ENCODE measurements around the gene ADI1.

Gene ADI1

GRCh38 chr2:3458396-3459184 is 60.7 kb downstream of the ADI1 start:
- TF ChIP-seq EZH2phosphoT487 (conservative IDR thresholded peaks at IDR 0.05; ENCODE audit: low read length): no peak
- TF ChIP-seq CTCF (IDR thresholded peaks at IDR 0.05; ENCODE audit: insufficient read depth, low read length, poor library complexity, severe bottlenecking): no peak

GRCh38 chr2:3457524-3458395 is 61.6 kb downstream of the ADI1 start:
- Histone ChIP-seq H3K4me3 (ENCODE audit: insufficient read depth, low read length, poor library complexity, severe bottlenecking) (no peak overlapping the region), H3K36me3 (ENCODE audit: low read length) (no peaks in the 10 kb centered on the region), H3F3A (ENCODE audit: insufficient read depth) (no peaks in the 10 kb centered on the region), H3K9ac (ENCODE audit: low read length) (no peak overlapping the region), H3K79me2 (ENCODE audit: insufficient read depth, low read length) (no peaks in the 10 kb centered on the region), H3K27me3 (ENCODE audit: low read length) (no peaks in the 10 kb centered on the region), H3K9me2 (replicated peaks; ENCODE audit: insufficient read depth, low read length) (no peaks in the 10 kb centered on the region), H3K9me3 (ENCODE audit: insufficient read depth, low read length) (no peaks in the 10 kb centered on the region), H2AFZ (ENCODE audit: low read depth, low read length, severe bottlenecking) (no peak overlapping the region), H4K20me1 (ENCODE audit: low read depth, low read length) (no peaks in the 10 kb centered on the region), H3K4me2 (ENCODE audit: low read depth, low read length, poor library complexity, severe bottlenecking) (no peak overlapping the region), H3K27ac (ENCODE audit: low read depth, low read length) (no peak overlapping the region)
- TF ChIP-seq CTCF (IDR thresholded peaks at IDR 0.05; ENCODE audit: insufficient read depth, low read length, poor library complexity, severe bottlenecking) (no peak), EZH2phosphoT487 (conservative IDR thresholded peaks at IDR 0.05; ENCODE audit: low read length) (no peak)

More at GRCh38 chr2:3458396-3459184, 60.7 kb downstream of the ADI1 start:
- Histone ChIP-seq H3F3A (ENCODE audit: insufficient read depth) (no peaks in the 10 kb centered on the region), H2AFZ (ENCODE audit: low read depth, low read length, severe bottlenecking) (no peak overlapping the region), H3K27ac (ENCODE audit: low read depth, low read length) (no peak overlapping the region), H3K4me3 (ENCODE audit: insufficient read depth, low read length, poor library complexity, severe bottlenecking) (no peak overlapping the region), H3K9me3 (ENCODE audit: insufficient read depth, low read length) (no peaks in the 10 kb centered on the region), H3K36me3 (ENCODE audit: low read length) (no peaks in the 10 kb centered on the region), H3K9me2 (replicated peaks; ENCODE audit: insufficient read depth, low read length) (no peaks in the 10 kb centered on the region), H3K9ac (ENCODE audit: low read length) (no peak overlapping the region), H3K4me2 (ENCODE audit: low read depth, low read length, poor library complexity, severe bottlenecking) (no peak overlapping the region), H3K27me3 (ENCODE audit: low read length) (no peaks in the 10 kb centered on the region), H4K20me1 (ENCODE audit: low read depth, low read length) (no peaks in the 10 kb centered on the region), H3K79me2 (ENCODE audit: insufficient read depth, low read length) (no peaks in the 10 kb centered on the region)

- H3F3A ChIP-seq (ENCODE audit: insufficient read depth): no peaks in the 10 kb centered on the region
- no peaks in the 10 kb centered on the region for H4K20me1 ChIP-seq (ENCODE audit: low read depth, low read length)
- H3K79me2 ChIP-seq (ENCODE audit: insufficient read depth, low read length): no peaks in the 10 kb centered on the region
- no peaks in the 10 kb centered on the region for H3K9me3 ChIP-seq (ENCODE audit: insufficient read depth, low read length)
- H3K9ac ChIP-seq (ENCODE audit: low read length): no peak overlapping the region
- H3K9me2 ChIP-seq (replicated peaks; ENCODE audit: insufficient read depth, low read length): no peaks in the 10 kb centered on the region
- no peak overlapping the region for H3K4me2 ChIP-seq (ENCODE audit: low read depth, low read length, poor library complexity, severe bottlenecking)
- no peaks in the 10 kb centered on the region for H3K36me3 ChIP-seq (ENCODE audit: low read length)
- TF ChIP-seq CTCF (IDR thresholded peaks at IDR 0.05; ENCODE audit: insufficient read depth, low read length, poor library complexity, severe bottlenecking) (no peak), EZH2phosphoT487 (conservative IDR thresholded peaks at IDR 0.05; ENCODE audit: low read length) (no peak)
- no peak overlapping the region for H2AFZ ChIP-seq (ENCODE audit: low read depth, low read length, severe bottlenecking)
- no peaks in the 10 kb centered on the region for H3K27me3 ChIP-seq (ENCODE audit: low read length)
- no peak overlapping the region for H3K27ac ChIP-seq (ENCODE audit: low read depth, low read length)
- H3K4me3 ChIP-seq (ENCODE audit: insufficient read depth, low read length, poor library complexity, severe bottlenecking): no peak overlapping the region
Observed at GRCh38 chr2:3456125-3456524, 63.2 kb downstream of the ADI1 start.
